Nephron progenitor cell (in vitro differentiated cells): ENCODE measurements around the gene MEGF9.
"Not testable (repeated sequence)": the region's sequence is repeated elsewhere in the genome, so short reads cannot be mapped to it uniquely, and the experiment has no call there.

Experiments
- DNase-seq: peaks from one replicate; pipeline ENCODE4 v3.0.0; 2021
- H3K27ac Mint-ChIP-seq: 2 replicates; pipeline ENCODE4 v1.8.0; 2021; ENCODE audit warnings: mild to moderate bottlenecking, moderate library complexity, mixed read lengths
- H3K27me3 Mint-ChIP-seq: 2 replicates; pipeline ENCODE4 v1.8.0; 2021; ENCODE audit warnings: mild to moderate bottlenecking, low read depth, mixed read lengths; ENCODE audit not compliant: poor library complexity
- H3K36me3 Mint-ChIP-seq: 2 replicates; pipeline ENCODE4 v1.8.0; 2021; ENCODE audit warnings: low read depth, mixed read lengths
- H3K4me1 Mint-ChIP-seq: 2 replicates; pipeline ENCODE4 v1.8.0; 2021; ENCODE audit warnings: mixed read lengths
- H3K4me3 Mint-ChIP-seq: 2 replicates; pipeline ENCODE4 v1.8.0; 2021; ENCODE audit warnings: mild to moderate bottlenecking, moderate library complexity, mixed read lengths
- H3K9me3 Mint-ChIP-seq: 2 replicates; pipeline ENCODE4 v1.8.0; 2021; ENCODE audit warnings: mild to moderate bottlenecking, moderate library complexity, mixed read lengths
- CTCF ChIP-seq: fragments of 200-600 bp; sonication (generic); IDR thresholded peaks from 2 replicates; pipeline ENCODE4 v1.5.0; 2021; ENCODE audit warnings: antibody characterized with exemption

MEGF9 gene

GRCh38 chr9:120558454-120558853 lies 155.8 kb downstream of the MEGF9 start:
- no peaks in the 10 kb centered on the region for H3K27me3 Mint-ChIP-seq
- H3K4me3 Mint-ChIP-seq, result no peak overlapping the region
- peaks cover 69% of the 10 kb centered on the region for H3K36me3 Mint-ChIP-seq
- H3K9me3 Mint-ChIP-seq, result no peaks in the 10 kb centered on the region
- TF ChIP-seq CTCF, result no peak
- no peaks in the 10 kb centered on the region for H3K4me1 Mint-ChIP-seq
- DNase-seq, result no peak
- no peak overlapping the region for H3K27ac Mint-ChIP-seq

GRCh38 chr9:120557205-120557604 lies 157.1 kb downstream of the MEGF9 start:
- Mint-ChIP-seq H3K27ac (no peak overlapping the region), H3K27me3 (no peaks in the 10 kb centered on the region), H3K4me1 (no peaks in the 10 kb centered on the region), H3K9me3 (no peaks in the 10 kb centered on the region), H3K4me3 (no peak overlapping the region), H3K36me3 (peaks cover 71% of the 10 kb centered on the region)
- DNase-seq, result no peak
- TF ChIP-seq CTCF, result no peak

GRCh38 chr9:120556775-120557174 lies 157.5 kb downstream of the MEGF9 start:
- H3K27ac Mint-ChIP-seq, result no peak overlapping the region
- no peak overlapping the region for H3K4me3 Mint-ChIP-seq
- no peaks in the 10 kb centered on the region for H3K9me3 Mint-ChIP-seq
- TF ChIP-seq CTCF, result no peak
- no peak for DNase-seq
- peaks cover 68% of the 10 kb centered on the region for H3K36me3 Mint-ChIP-seq
- no peaks in the 10 kb centered on the region for H3K4me1 Mint-ChIP-seq
- H3K27me3 Mint-ChIP-seq, result no peaks in the 10 kb centered on the region

GRCh38 chr9:120555839-120556238 lies 158.4 kb downstream of the MEGF9 start:
- Mint-ChIP-seq H3K4me3 (no peak overlapping the region), H3K27me3 (no peaks in the 10 kb centered on the region), H3K36me3 (peaks cover 76% of the 10 kb centered on the region), H3K9me3 (no peaks in the 10 kb centered on the region), H3K27ac (no peak overlapping the region), H3K4me1 (no peaks in the 10 kb centered on the region)
- no peak for DNase-seq
- no peak for TF ChIP-seq CTCF

GRCh38 chr9:120552210-120552704 lies 162.0 kb downstream of the MEGF9 start:
- H3K27me3 Mint-ChIP-seq, H3K9me3 Mint-ChIP-seq, H3K4me1 Mint-ChIP-seq, H3K27ac Mint-ChIP-seq, DNase-seq, H3K4me3 Mint-ChIP-seq: not testable (repeated sequence)
- H3K36me3 Mint-ChIP-seq, result peaks cover 67% of the 10 kb centered on the region
